GM23338 (cell line): ENCODE data around the gene CYP24A1. TPM values are rescaled to one million over a fixed set of nuclear protein-coding genes. Genes with fewer than 3 reads are reported as not detected.
A peak's percentile ranks its signal among the peaks of the same experiment; 100 is the strongest.

Experiments used
- ATAC-seq: fragments of 200-7000 bp; cut with Tn5 transposase; 3 replicates; pipeline ENCODE4 v1.9.1; 2020
- DNase-seq: peaks from one replicate; pipeline ENCODE4 v3.0.0-alpha.2; 2015; ENCODE audit warnings: low spot score
- H2AFZ ChIP-seq: fragments of 200-600 bp; sonication (generic); 2 replicates; pipeline ENCODE4 v1.8.0; 2016; ENCODE audit warnings: antibody characterized with exemption, mild to moderate bottlenecking, moderate library complexity
- H3F3A ChIP-seq: fragments of 200-600 bp; sonication (generic); replicated peaks from 2 replicates; pipeline ENCODE4 v1.8.0; 2017; ENCODE audit warnings: antibody characterized with exemption, mixed run types, low read depth
- H3K27ac ChIP-seq: fragments of 200-600 bp; sonication (generic); 2 replicates; pipeline ENCODE4 v1.6.1; 2016; ENCODE audit warnings: low read depth
- H3K27me3 ChIP-seq: fragments of 200-600 bp; sonication (generic); 2 replicates; pipeline ENCODE4 v1.8.0; 2016; ENCODE audit warnings: mild to moderate bottlenecking, mixed run types, moderate library complexity; ENCODE audit not compliant: insufficient read depth
- H3K36me3 ChIP-seq: fragments of 200-600 bp; sonication (generic); 2 replicates; pipeline ENCODE4 v1.8.0; 2016; ENCODE audit warnings: mild to moderate bottlenecking; ENCODE audit not compliant: insufficient read depth
- H3K4me1 ChIP-seq: fragments of 200-600 bp; sonication (generic); 2 replicates; pipeline ENCODE4 v1.8.0; 2016; ENCODE audit warnings: mild to moderate bottlenecking, moderate library complexity; ENCODE audit not compliant: insufficient read depth
- H3K4me2 ChIP-seq: fragments of 200-600 bp; sonication (generic); 2 replicates; pipeline ENCODE4 v1.7.1; 2017; ENCODE audit warnings: mixed run types
- H3K4me3 ChIP-seq: fragments of 200-600 bp; sonication (generic); 2 replicates; pipeline ENCODE4 v1.6.1; 2016; ENCODE audit warnings: mixed run types
- H3K79me2 ChIP-seq: fragments of 200-600 bp; sonication (generic); replicated peaks from 2 replicates; pipeline ENCODE4 v1.8.0; 2017; ENCODE audit warnings: mild to moderate bottlenecking; ENCODE audit not compliant: insufficient read depth
- H3K9me2 ChIP-seq: fragments of 200-600 bp; sonication (generic); 2 replicates; pipeline ENCODE4 v1.8.0; 2017; ENCODE audit not compliant: insufficient read depth
- H4K20me1 ChIP-seq: fragments of 200-600 bp; sonication (generic); replicated peaks from 2 replicates; pipeline ENCODE4 v1.8.0; 2017; ENCODE audit warnings: mild to moderate bottlenecking; ENCODE audit not compliant: insufficient read depth
- H3K27ac Mint-ChIP-seq: 2 replicates; pipeline ENCODE4 v1.8.0; 2020; ENCODE audit warnings: inconsistent platforms, mild to moderate bottlenecking, moderate library complexity, mixed read lengths
- H3K27me3 Mint-ChIP-seq: 3 replicates; pipeline ENCODE4 v1.8.0; 2022; ENCODE audit warnings: low read depth, mild to moderate bottlenecking, moderate library complexity, mixed read lengths, inconsistent platforms; ENCODE audit not compliant: insufficient read depth, poor library complexity
- H3K36me3 Mint-ChIP-seq: 3 replicates; pipeline ENCODE4 v1.8.0; 2021; ENCODE audit warnings: low read depth, mild to moderate bottlenecking, inconsistent platforms, moderate library complexity, mixed read lengths
- H3K4me1 Mint-ChIP-seq: 3 replicates; pipeline ENCODE4 v1.8.0; 2020; ENCODE audit warnings: mild to moderate bottlenecking, inconsistent platforms, mixed read lengths
- H3K4me3 Mint-ChIP-seq: 3 replicates; pipeline ENCODE4 v1.8.0; 2021; ENCODE audit warnings: moderate library complexity, mild to moderate bottlenecking, inconsistent platforms, mixed read lengths
- H3K9me3 Mint-ChIP-seq: 3 replicates; pipeline ENCODE4 v1.8.0; 2020; ENCODE audit warnings: moderate library complexity, mild to moderate bottlenecking, inconsistent platforms, mixed read lengths
- CREB1 ChIP-seq: fragments of 250-450 bp; sonication (Bioruptor Pico); IDR thresholded peaks from 2 replicates; pipeline ENCODE4 v1.5.0; 2020; ENCODE audit warnings: low read depth, mild to moderate bottlenecking, moderate library complexity
- ETS1 ChIP-seq: IDR thresholded peaks from 2 replicates; pipeline ENCODE4 v1.6.1; 2016; ENCODE audit warnings: antibody characterized with exemption
- EZH2 ChIP-seq: fragments of 200-600 bp; sonication (generic); IDR thresholded peaks from one replicate; pipeline ENCODE4 v1.8.0; 2017; ENCODE audit warnings: antibody characterized with exemption, mild to moderate bottlenecking, low read depth; ENCODE audit not compliant: unreplicated experiment
- NANOG ChIP-seq: IDR thresholded peaks from 2 replicates; pipeline ENCODE4 v1.6.1; 2016; ENCODE audit warnings: antibody characterized with exemption, borderline replicate concordance
- ZNF331 ChIP-seq: fragments of 250-450 bp; sonication (Bioruptor Pico); IDR thresholded peaks from 2 replicates; pipeline ENCODE4 v1.5.0; 2020; ENCODE audit warnings: low read depth, mild to moderate bottlenecking, moderate library complexity
- ZNF462 ChIP-seq: fragments of 250-450 bp; sonication (Bioruptor Pico); IDR thresholded peaks from 2 replicates; pipeline ENCODE4 v1.5.0; 2020; ENCODE audit warnings: mild to moderate bottlenecking, moderate library complexity
- polyA plus RNA-seq: library from polyadenylated mRNA; unstranded; fragments of >200 nt; fragmentation: Nextera tagmentation; extraction: Ambion mirVana; gene quantifications from 2 replicates; pipeline ENCODE4 v1.2.1, GENCODE V29; 2016
- total RNA-seq: library from RNA; depleted of rRNA; stranded (reverse); fragments of >200 nt; shearing (Covaris generic); gene quantifications from 2 replicates; pipeline ENCODE4 v1.2.3, GENCODE V29; 2014
- TF ChIP-seq, protein P1 (sequence below), 2 experiments: fragments of 200-600 bp in 1 of 2; sonication (generic) in 1 of 2; conservative IDR thresholded peaks; 2 replicates each; pipeline versions ENCODE4 v1.5.1 to v1.6.1; 2016 to 2017; ENCODE audit warnings: antibody characterized with exemption in 2 of 2, low read depth in 2 of 2, mild to moderate bottlenecking in 2 of 2, moderate library complexity in 1 of 2
- TF ChIP-seq, protein P2 (sequence below): IDR thresholded peaks from one replicate; pipeline ENCODE4 v1.6.1; 2018; ENCODE audit warnings: antibody characterized with exemption; ENCODE audit not compliant: unreplicated experiment

Gene CYP24A1
- total and polyA plus RNA-seq, 2 experiments from 2014 or later: 0.10 TPM; not detected in 1

GRCh38 chr20:54161821-54162149 lies 12.0 kb downstream of the CYP24A1 start (continued):
- no peak for TF ChIP-seq ZNF462 (CRISPR knock-in tag)
- TF ChIP-seq, protein P1, sequence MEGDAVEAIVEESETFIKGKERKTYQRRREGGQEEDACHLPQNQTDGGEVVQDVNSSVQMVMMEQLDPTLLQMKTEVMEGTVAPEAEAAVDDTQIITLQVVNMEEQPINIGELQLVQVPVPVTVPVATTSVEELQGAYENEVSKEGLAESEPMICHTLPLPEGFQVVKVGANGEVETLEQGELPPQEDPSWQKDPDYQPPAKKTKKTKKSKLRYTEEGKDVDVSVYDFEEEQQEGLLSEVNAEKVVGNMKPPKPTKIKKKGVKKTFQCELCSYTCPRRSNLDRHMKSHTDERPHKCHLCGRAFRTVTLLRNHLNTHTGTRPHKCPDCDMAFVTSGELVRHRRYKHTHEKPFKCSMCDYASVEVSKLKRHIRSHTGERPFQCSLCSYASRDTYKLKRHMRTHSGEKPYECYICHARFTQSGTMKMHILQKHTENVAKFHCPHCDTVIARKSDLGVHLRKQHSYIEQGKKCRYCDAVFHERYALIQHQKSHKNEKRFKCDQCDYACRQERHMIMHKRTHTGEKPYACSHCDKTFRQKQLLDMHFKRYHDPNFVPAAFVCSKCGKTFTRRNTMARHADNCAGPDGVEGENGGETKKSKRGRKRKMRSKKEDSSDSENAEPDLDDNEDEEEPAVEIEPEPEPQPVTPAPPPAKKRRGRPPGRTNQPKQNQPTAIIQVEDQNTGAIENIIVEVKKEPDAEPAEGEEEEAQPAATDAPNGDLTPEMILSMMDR (conservative IDR thresholded peaks at IDR 0.05; ENCODE audit: low read depth in 2 of 2): no peak

DNA sequence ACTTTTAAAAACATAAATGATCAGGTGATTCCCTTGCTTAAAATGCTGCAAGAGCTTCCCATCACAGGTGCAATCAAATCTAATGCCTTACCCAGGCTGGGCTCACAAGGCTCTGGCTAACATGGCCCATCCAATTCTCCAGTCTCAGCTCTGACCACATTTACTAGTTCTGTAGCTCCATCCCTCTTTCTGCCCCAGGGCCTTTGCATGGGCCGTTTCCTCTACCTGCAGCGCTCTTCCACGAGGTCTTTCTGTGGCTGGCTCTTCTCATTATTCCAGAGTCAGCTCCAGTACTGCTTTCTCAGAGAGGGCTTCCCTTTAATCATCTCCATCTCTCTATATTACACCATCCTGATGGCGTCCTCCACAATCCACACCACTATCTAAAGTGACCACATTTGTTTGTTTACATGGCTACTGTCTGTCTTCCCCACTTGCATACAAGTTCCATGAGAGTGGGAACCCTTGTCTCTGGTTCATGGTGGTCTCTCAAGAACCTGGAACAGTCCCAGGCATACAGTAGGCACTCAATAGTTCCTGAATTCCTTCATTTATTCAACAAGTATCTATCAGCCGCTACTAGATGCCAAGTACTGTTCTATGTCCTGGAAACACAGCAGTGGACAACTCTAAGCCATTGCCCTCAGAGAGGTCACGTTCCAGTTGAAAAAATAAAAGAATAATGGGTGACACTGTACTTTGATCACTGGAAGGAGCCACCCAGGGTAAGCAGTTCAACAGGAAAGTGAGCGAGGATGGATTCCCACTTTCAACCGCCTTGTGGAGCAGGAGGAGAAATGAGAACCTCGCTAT lies 12.6 kb downstream of the CYP24A1 start:
- H3K36me3 Mint-ChIP-seq: no peaks in the 10 kb centered on the region
- Histone ChIP-seq H3K4me3 (no peak overlapping the region), H2AFZ (0 out of 2 replicates have a peak overlapping the region, but pooled peaks have one; percentile 28), H4K20me1 (no peaks in the 10 kb centered on the region), H3K27ac (no peak overlapping the region), H3K4me2 (no peak overlapping the region), H3K27me3 (no peaks in the 10 kb centered on the region), H3K9me2 (no peaks in the 10 kb centered on the region), H3F3A (no peaks in the 10 kb centered on the region), H3K79me2 (no peaks in the 10 kb centered on the region), H3K36me3 (no peaks in the 10 kb centered on the region), H3K4me1 (peaks cover 6% of the 10 kb centered on the region)
- peaks cover 9% of the 10 kb centered on the region; the same call in 1 of the 3 replicates for H3K9me3 Mint-ChIP-seq
- peaks cover 10% of the 10 kb centered on the region for H3K4me1 Mint-ChIP-seq
- ATAC-seq (no peak), DNase-seq (no peak)
- H3K4me3 Mint-ChIP-seq: no peak overlapping the region
- peaks cover 6% of the 10 kb centered on the region for H3K27me3 Mint-ChIP-seq
- no peak overlapping the region for H3K27ac Mint-ChIP-seq
- TF ChIP-seq, protein P1 (conservative IDR thresholded peaks at IDR 0.05; ENCODE audit: low read depth in 2 of 2): no peak
- no peak for TF ChIP-seq CREB1 (CRISPR knock-in tag)
- no peak for TF ChIP-seq ETS1
- no peak for TF ChIP-seq ZNF331 (CRISPR knock-in tag)
- no peak for TF ChIP-seq EZH2
- TF ChIP-seq, protein P2, sequence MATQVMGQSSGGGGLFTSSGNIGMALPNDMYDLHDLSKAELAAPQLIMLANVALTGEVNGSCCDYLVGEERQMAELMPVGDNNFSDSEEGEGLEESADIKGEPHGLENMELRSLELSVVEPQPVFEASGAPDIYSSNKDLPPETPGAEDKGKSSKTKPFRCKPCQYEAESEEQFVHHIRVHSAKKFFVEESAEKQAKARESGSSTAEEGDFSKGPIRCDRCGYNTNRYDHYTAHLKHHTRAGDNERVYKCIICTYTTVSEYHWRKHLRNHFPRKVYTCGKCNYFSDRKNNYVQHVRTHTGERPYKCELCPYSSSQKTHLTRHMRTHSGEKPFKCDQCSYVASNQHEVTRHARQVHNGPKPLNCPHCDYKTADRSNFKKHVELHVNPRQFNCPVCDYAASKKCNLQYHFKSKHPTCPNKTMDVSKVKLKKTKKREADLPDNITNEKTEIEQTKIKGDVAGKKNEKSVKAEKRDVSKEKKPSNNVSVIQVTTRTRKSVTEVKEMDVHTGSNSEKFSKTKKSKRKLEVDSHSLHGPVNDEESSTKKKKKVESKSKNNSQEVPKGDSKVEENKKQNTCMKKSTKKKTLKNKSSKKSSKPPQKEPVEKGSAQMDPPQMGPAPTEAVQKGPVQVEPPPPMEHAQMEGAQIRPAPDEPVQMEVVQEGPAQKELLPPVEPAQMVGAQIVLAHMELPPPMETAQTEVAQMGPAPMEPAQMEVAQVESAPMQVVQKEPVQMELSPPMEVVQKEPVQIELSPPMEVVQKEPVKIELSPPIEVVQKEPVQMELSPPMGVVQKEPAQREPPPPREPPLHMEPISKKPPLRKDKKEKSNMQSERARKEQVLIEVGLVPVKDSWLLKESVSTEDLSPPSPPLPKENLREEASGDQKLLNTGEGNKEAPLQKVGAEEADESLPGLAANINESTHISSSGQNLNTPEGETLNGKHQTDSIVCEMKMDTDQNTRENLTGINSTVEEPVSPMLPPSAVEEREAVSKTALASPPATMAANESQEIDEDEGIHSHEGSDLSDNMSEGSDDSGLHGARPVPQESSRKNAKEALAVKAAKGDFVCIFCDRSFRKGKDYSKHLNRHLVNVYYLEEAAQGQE: no peak
- no peak for TF ChIP-seq NANOG
